AG04449 (cell line): ENCODE data around the gene NCK1.

Experiments used
- CTCF ChIA-PET: fragments of 350-600 bp; formaldehyde crosslinking; extraction: SDS; loops from one replicate; lab custom pipeline; 2021; ENCODE audit warnings: antibody characterized with exemption; lab: Yijun Ruan, JAX
- POLR2A ChIA-PET: fragments of 400-600, 350-600 bp; formaldehyde crosslinking; extraction: SDS; loops from one replicate; lab custom pipeline; 2020; ENCODE audit warnings: antibody characterized with exemption, inconsistent platforms; lab: Yijun Ruan, JAX
- DNase-seq: peaks from one replicate; pipeline ENCODE4 v3.0.0-alpha.2; 2010; ENCODE audit warnings: low read depth, low spot score
- H3K4me3 ChIP-seq: 2 replicates; pipeline ENCODE4 v1.5.1; 2011; ENCODE audit warnings: low read depth, mild to moderate bottlenecking, control low read depth, low read length
- TF ChIP-seq, protein P1 (sequence below): IDR thresholded peaks from one replicate; pipeline ENCODE4 v1.5.1; 2011; ENCODE audit warnings: mild to moderate bottlenecking, moderate library complexity, low read length, control low read depth, inconsistent platforms; ENCODE audit not compliant: insufficient read depth; ENCODE audit errors: missing control alignments

The NCK1 gene

DNA sequence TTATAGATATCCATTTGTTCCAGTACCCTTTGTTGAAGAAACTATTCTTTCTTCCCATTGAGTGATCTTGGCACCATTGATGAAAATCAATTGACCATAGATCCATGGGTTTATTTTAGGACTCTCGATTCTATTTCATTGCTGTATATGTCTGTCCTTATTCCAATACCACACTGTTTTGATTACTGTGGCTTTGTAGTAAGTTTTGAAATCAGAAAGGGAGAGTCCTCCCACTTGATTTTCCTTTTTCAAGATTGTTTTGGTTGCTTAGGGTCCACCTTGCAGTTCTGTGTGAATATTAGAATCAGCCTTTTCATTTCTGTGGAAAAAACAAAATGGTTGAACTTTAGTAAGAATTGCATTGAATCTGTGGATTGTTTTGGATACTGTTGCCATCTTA, 75.2 kb downstream of the NCK1 start:
- TF ChIP-seq, protein P1, sequence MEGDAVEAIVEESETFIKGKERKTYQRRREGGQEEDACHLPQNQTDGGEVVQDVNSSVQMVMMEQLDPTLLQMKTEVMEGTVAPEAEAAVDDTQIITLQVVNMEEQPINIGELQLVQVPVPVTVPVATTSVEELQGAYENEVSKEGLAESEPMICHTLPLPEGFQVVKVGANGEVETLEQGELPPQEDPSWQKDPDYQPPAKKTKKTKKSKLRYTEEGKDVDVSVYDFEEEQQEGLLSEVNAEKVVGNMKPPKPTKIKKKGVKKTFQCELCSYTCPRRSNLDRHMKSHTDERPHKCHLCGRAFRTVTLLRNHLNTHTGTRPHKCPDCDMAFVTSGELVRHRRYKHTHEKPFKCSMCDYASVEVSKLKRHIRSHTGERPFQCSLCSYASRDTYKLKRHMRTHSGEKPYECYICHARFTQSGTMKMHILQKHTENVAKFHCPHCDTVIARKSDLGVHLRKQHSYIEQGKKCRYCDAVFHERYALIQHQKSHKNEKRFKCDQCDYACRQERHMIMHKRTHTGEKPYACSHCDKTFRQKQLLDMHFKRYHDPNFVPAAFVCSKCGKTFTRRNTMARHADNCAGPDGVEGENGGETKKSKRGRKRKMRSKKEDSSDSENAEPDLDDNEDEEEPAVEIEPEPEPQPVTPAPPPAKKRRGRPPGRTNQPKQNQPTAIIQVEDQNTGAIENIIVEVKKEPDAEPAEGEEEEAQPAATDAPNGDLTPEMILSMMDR, result no peak
- no peak for DNase-seq
- POLR2A ChIA-PET, result no interaction called here
- no peak overlapping the region for H3K4me3 ChIP-seq
- CTCF ChIA-PET, result interaction anchor here (1.0 kb wide), 1 partner anchor 77 kb away, joined by 5 read pairs; no protein-coding TSS in a partner anchor

DNA sequence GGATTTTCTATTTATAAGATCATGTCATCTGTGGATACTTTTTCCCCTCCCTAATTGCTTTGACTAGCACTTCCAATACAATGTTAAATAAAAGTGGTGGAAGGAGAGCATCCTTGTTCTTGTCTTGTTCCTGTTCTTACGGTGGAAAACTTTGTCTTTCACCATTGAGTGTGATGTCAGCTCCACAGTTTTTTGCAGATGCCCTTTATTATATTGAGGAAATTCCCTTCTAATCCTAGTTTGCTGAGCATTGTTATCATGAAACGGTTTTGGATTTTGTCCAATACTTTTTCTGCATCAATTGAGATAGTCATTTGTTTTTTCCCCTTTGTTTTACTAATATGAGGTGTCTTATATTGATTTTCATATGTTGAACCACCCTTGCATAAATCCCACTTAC, 75.8 kb downstream of the NCK1 start:
- POLR2A ChIA-PET, result interaction anchor here (1.1 kb wide), 1 partner anchor 76 kb away, joined by 3 read pairs; the partner anchor contains the start of gene NCK1

DNA sequence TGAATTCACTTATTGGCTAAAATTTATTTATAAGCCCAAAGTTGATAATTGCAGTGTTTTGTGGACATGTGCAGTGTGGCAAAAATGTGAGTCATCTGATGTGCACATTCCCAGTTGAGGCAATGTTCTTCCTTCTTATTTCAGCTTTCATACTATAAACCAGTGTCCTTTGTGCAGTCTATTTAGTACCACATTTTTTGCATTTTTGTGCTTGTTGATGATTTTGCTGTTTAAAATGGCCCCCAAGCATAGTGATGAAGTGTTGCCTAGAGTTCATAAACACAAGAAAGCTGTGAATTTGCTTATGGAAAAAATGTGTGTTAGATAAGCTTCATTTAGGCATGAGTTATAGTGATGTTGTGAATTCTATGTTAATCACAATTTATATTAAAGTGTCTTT, 76.3 kb downstream of the NCK1 start:
- DNase-seq, result no peak
- TF ChIP-seq, protein P1, result no peak
- H3K4me3 ChIP-seq, result no peak overlapping the region
- ChIA-PET CTCF (interaction anchor here (1.0 to 1.4 kb wide), 3 partner anchors 75 to 186 kb away, joined by 4 to 6 read pairs (median 5); no protein-coding TSS in a partner anchor), POLR2A (interaction anchor here (1.1 kb wide), 1 partner anchor 77 kb away, joined by 3 read pairs; the partner anchor contains the start of gene NCK1)

More for the DNA sequence above, 75.8 kb downstream of the NCK1 start:
- no peak overlapping the region for H3K4me3 ChIP-seq
- TF ChIP-seq, protein P1, result no peak
- CTCF ChIA-PET, result interaction anchor here (1.0 to 1.4 kb wide), 2 partner anchors 76 to 185 kb away, joined by 4 to 5 read pairs; no protein-coding TSS in a partner anchor
- no peak for DNase-seq

DNA sequence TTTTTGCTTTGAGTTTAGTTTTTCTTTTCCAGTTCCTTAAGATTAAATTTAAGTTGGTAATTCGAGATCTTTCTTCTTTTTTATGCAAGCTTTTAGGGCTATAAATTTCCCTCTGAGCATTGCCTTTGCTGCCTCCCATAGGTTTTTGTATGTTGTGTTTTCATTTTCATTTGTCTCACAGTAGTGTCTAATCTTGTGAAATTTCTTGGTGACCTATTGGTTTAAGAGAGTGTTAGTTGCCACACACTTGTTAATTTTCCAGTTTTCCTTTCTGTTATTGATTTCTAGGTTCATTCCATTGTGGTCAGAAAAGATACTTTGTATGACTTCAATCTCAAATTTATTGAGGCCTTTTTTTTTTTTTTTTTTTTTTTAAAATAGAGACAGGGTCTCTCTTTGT, 77.5 kb downstream of the NCK1 start:
- DNase-seq, result no peak
- TF ChIP-seq, protein P1, result no peak
- ChIA-PET POLR2A (no interaction called here), CTCF (interaction anchor here (1.4 kb wide), 1 partner anchor 74 kb away, joined by 6 read pairs; no protein-coding TSS in a partner anchor)
- no peak overlapping the region for H3K4me3 ChIP-seq

DNA sequence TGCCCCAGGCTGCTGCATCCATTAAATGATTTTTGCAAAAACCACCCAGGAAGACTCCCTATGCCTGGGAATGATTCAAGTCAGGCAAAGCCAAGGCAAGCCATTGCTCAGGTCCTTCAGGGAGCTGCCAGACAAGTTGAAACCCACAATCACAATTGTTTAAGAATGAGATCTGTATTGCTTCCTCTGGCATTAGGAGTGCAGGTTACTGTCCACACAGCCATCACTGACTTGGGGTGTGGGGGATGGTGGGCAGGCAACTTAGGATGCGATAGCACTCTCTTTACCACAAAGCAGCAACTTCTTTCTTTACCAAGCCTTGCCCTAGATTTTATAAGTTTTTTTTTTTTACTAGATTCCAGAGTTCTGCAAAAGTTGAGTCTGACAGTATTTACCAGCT, 80.8 kb downstream of the NCK1 start:
- ChIA-PET POLR2A (no interaction called here), CTCF (interaction anchor here (0.9 kb wide), 1 partner anchor 10 kb away, joined by 3 read pairs; no protein-coding TSS in a partner anchor)
- TF ChIP-seq, protein P1, result no peak
- DNase-seq, result no peak
- H3K4me3 ChIP-seq, result no peak overlapping the region

DNA sequence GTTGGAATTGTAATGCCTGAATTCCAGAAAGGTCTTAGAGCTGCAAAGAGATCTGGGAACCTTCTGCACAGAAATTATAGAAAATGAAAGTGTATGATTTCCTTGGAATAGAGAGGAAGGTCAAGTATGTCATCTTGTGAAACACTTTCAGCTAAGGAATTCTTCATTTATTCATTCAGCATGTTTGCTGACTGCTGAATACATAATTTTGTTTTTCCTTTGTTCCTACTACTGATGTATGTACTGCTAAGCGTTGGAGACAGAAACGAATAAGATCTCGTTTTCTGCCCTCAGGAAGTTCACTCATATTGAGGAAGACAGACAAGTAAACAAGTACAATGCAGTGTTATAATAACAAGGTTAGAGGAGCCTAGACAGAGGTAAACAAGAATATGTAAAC, 81.4 kb downstream of the NCK1 start:
- POLR2A ChIA-PET, result no interaction called here
- CTCF ChIA-PET, result interaction anchor here (0.9 kb wide), 1 partner anchor 10 kb away, joined by 3 read pairs; no protein-coding TSS in a partner anchor
- DNase-seq, result no peak
- TF ChIP-seq, protein P1, result no peak
- no peak overlapping the region for H3K4me3 ChIP-seq
